H1 (cell line): Measurements from ENCODE around the gene GTF2E1. TPM values are rescaled to one million over a fixed set of nuclear protein-coding genes. Genes with fewer than 3 reads are reported as not detected.

Source experiments
- CTCF ChIA-PET: fragments of 300-600 bp; sonication (Branson Sonifier 250); formaldehyde crosslinking; loops from one replicate; lab custom pipeline; 2021; ENCODE audit not compliant: partially characterized antibody; lab: Charles Lee
- POLR2A ChIA-PET: fragments of 300-600 bp; sonication (Branson Sonifier 250); formaldehyde crosslinking; loops from one replicate; lab custom pipeline; 2021; ENCODE audit warnings: inconsistent platforms; ENCODE audit not compliant: partially characterized antibody; lab: Charles Lee
- DNase-seq, 2 experiments: peaks; one replicate each; pipeline versions ENCODE4 v3.0.0 to v3.0.0-alpha.2; 2010 to 2022; ENCODE audit warnings: low spot score in 2 of 2, low read depth in 1 of 2, mixed read lengths in 1 of 2
- FAIRE-seq: peaks from 2 replicates; lab custom pipeline; 2011; peaks lifted over from hg19 to GRCh38; lab: Jason Lieb, UNC
- H2AFZ ChIP-seq: 2 replicates; pipeline ENCODE4 v1.8.1; 2012; ENCODE audit warnings: low read length, inconsistent platforms
- H2AK5ac ChIP-seq: 2 replicates; pipeline ENCODE4 v1.6.1; 2013; ENCODE audit warnings: low read depth, low read length
- H2BK120ac ChIP-seq: replicated peaks from 2 replicates; pipeline ENCODE3; 2013; ENCODE audit warnings: low read depth, low read length, inconsistent platforms
- H2BK12ac ChIP-seq: 2 replicates; pipeline ENCODE4 v1.6.1; 2013; ENCODE audit warnings: low read depth, low read length
- H2BK15ac ChIP-seq: 2 replicates; pipeline ENCODE4 v1.6.1; 2013; ENCODE audit warnings: low read length
- H2BK20ac ChIP-seq: 2 replicates; pipeline ENCODE4 v1.6.1; 2013; ENCODE audit warnings: low read length
- H2BK5ac ChIP-seq: 2 replicates; pipeline ENCODE4 v1.6.1; 2013; ENCODE audit warnings: low read depth, low read length
- H3K14ac ChIP-seq: 2 replicates; pipeline ENCODE4 v1.6.1; 2013; ENCODE audit warnings: inconsistent platforms; ENCODE audit not compliant: insufficient read length
- H3K18ac ChIP-seq: 2 replicates; pipeline ENCODE4 v1.6.1; 2013; ENCODE audit warnings: low read length; ENCODE audit errors: extremely low read depth
- H3K23ac ChIP-seq: 2 replicates; pipeline ENCODE4 v1.6.1; 2013; ENCODE audit warnings: inconsistent platforms; ENCODE audit not compliant: insufficient read length
- H3K23me2 ChIP-seq: 2 replicates; pipeline ENCODE4 v1.6.1; 2013; ENCODE audit warnings: low read depth, low read length
- H3K27ac ChIP-seq: 2 replicates; pipeline ENCODE4 v1.6.1; 2011; ENCODE audit warnings: low read depth, low read length, inconsistent platforms
- H3K27me3 ChIP-seq, 4 experiments: replicated peaks in 1 of 4; 1 replicate in 1 of 4; 2 replicates in 3 of 4; pipeline versions ENCODE4 v1.6.1 to v1.8.1; 2011 to 2013; ENCODE audit warnings: low read length in 3 of 4, mild to moderate bottlenecking in 3 of 4, inconsistent platforms in 2 of 4, mixed read lengths in 2 of 4, moderate library complexity in 1 of 4; ENCODE audit not compliant: control insufficient read depth in 3 of 4, insufficient read depth in 3 of 4; ENCODE audit errors: extremely low read depth in 1 of 4
- H3K36me3 ChIP-seq, 4 experiments: 2 replicates each; pipeline versions ENCODE4 v1.6.1 to v1.8.1; 2011 to 2013; ENCODE audit warnings: mild to moderate bottlenecking in 4 of 4, low read length in 3 of 4, moderate library complexity in 2 of 4, control low read depth in 1 of 4, inconsistent platforms in 1 of 4; ENCODE audit not compliant: insufficient read depth in 4 of 4, control insufficient read depth in 2 of 4
- H3K4ac ChIP-seq: replicated peaks from 2 replicates; pipeline ENCODE3; 2013; ENCODE audit warnings: low read length, low read depth, mixed read lengths, inconsistent platforms; ENCODE audit not compliant: insufficient read length
- H3K4me1 ChIP-seq, 4 experiments: replicated peaks in 1 of 4; 1 replicate in 1 of 4; 2 replicates in 3 of 4; pipeline versions ENCODE4 v1.6.1 to v1.8.1; 2011 to 2013; ENCODE audit warnings: low read length in 3 of 4, inconsistent platforms in 2 of 4, mixed read lengths in 1 of 4; ENCODE audit not compliant: insufficient read depth in 4 of 4, control insufficient read depth in 3 of 4
- H3K4me2 ChIP-seq, 2 experiments: 2 replicates each; pipeline versions ENCODE4 v1.6.1 to v1.8.1; 2011 to 2013; ENCODE audit warnings: low read depth in 2 of 2, low read length in 2 of 2, control low read depth in 1 of 2, inconsistent platforms in 1 of 2, mild to moderate bottlenecking in 1 of 2; ENCODE audit not compliant: insufficient read depth in 1 of 2
- H3K4me3 ChIP-seq, 4 experiments: fragments of 200-600, 300-600 bp in 1 of 4; sonication (generic), shearing (Covaris generic), sonication (Bioruptor Twin) in 1 of 4; 2 replicates each; pipeline versions ENCODE4 v1.5.1 to v1.8.1; 2011 to 2016; ENCODE audit warnings: low read length in 4 of 4, low read depth in 3 of 4, control low read depth in 2 of 4, inconsistent platforms in 2 of 4, mild to moderate bottlenecking in 2 of 4, mixed read lengths in 1 of 4, moderate library complexity in 1 of 4; ENCODE audit not compliant: insufficient read depth in 2 of 4; ENCODE audit errors: extremely low read depth in 1 of 4
- H3K56ac ChIP-seq: replicated peaks from 2 replicates; pipeline ENCODE3; 2013; ENCODE audit warnings: low read depth, mild to moderate bottlenecking, mixed read lengths, low read length, inconsistent platforms; ENCODE audit not compliant: insufficient read length
- H3K79me1 ChIP-seq: 2 replicates; pipeline ENCODE4 v1.6.1; 2013; ENCODE audit warnings: low read depth, low read length, control low read depth
- H3K79me2 ChIP-seq, 2 experiments: 2 replicates each; pipeline versions ENCODE4 v1.6.1 to v1.8.1; 2012 to 2013; ENCODE audit warnings: low read length in 2 of 2, mild to moderate bottlenecking in 2 of 2, inconsistent platforms in 1 of 2; ENCODE audit not compliant: insufficient read depth in 2 of 2, control insufficient read depth in 1 of 2
- H3K9ac ChIP-seq, 4 experiments: replicated peaks in 1 of 4; 1 replicate in 1 of 4; 2 replicates in 3 of 4; pipeline versions ENCODE4 v1.6.1 to v1.8.1; 2011 to 2013; ENCODE audit warnings: low read depth in 3 of 4, low read length in 3 of 4, control low read depth in 2 of 4, mild to moderate bottlenecking in 2 of 4, moderate library complexity in 2 of 4, inconsistent platforms in 1 of 4; ENCODE audit errors: extremely low read depth in 1 of 4
- H3K9me3 ChIP-seq, 2 experiments: 2 replicates each; pipeline versions ENCODE4 v1.6.1 to v1.8.1; 2012 to 2013; ENCODE audit warnings: mild to moderate bottlenecking in 2 of 2, moderate library complexity in 2 of 2, control low read depth in 1 of 2, inconsistent platforms in 1 of 2, low read depth in 1 of 2, low read length in 1 of 2, mixed read lengths in 1 of 2; ENCODE audit not compliant: insufficient read depth in 2 of 2
- H4K20me1 ChIP-seq, 2 experiments: replicated peaks in 1 of 2; 2 replicates each; pipeline versions ENCODE3 to v1.8.1; 2011 to 2013; ENCODE audit warnings: inconsistent platforms in 2 of 2, low read length in 2 of 2, mild to moderate bottlenecking in 1 of 2; ENCODE audit not compliant: insufficient read depth in 2 of 2, control insufficient read depth in 1 of 2
- H4K5ac ChIP-seq: 2 replicates; pipeline ENCODE4 v1.6.1; 2013; ENCODE audit warnings: low read length, low read depth, mixed read lengths, inconsistent platforms; ENCODE audit not compliant: insufficient read length
- H4K8ac ChIP-seq: 2 replicates; pipeline ENCODE4 v1.8.0; 2013; ENCODE audit warnings: mild to moderate bottlenecking, moderate library complexity, low read length, inconsistent platforms; ENCODE audit not compliant: insufficient read depth; ENCODE audit errors: extremely low read depth
- H4K91ac ChIP-seq: replicated peaks from 2 replicates; pipeline ENCODE3; 2013; ENCODE audit warnings: low read length, mixed read lengths, inconsistent platforms; ENCODE audit not compliant: insufficient read length
- ASH2L ChIP-seq: fragments of 200-600, 300-600 bp; sonication (generic); IDR thresholded peaks from one replicate; pipeline ENCODE4 v1.7.1; 2017; ENCODE audit warnings: low read length
- HDAC6 ChIP-seq: IDR thresholded peaks from one replicate; pipeline ENCODE4 v1.7.1; 2012; ENCODE audit warnings: low read depth, mild to moderate bottlenecking, inconsistent platforms, low read length, moderate library complexity
- NRF1 ChIP-seq: IDR thresholded peaks from 2 replicates; pipeline ENCODE4 v1.6.1; 2011; ENCODE audit warnings: mild to moderate bottlenecking, low read depth, low read length, improper control_type of control experiment
- SAP30 ChIP-seq: fragments of 300-600 bp; sonication (generic); IDR thresholded peaks from 2 replicates; pipeline ENCODE4 v1.7.1; 2012; ENCODE audit warnings: low read length, moderate library complexity, mild to moderate bottlenecking, inconsistent platforms; ENCODE audit not compliant: insufficient read depth, insufficient replicate concordance
- WGBS, 2 experiments: shearing (Covaris generic) in 1 of 2; methylation state at CpG; one replicate each; pipeline versions ENCODE4 v1.1.6 to v1.1.7; 2013 to 2015; ENCODE audit warnings: low lambda C conversion rate in 2 of 2, mixed read lengths in 2 of 2, inconsistent platforms in 1 of 2, low coverage in 1 of 2, missing lambda C conversion rate in 1 of 2; ENCODE audit not compliant: insufficient replicate concordance in 2 of 2, insufficient coverage in 1 of 2, insufficient read length in 1 of 2; ENCODE audit errors: extremely low coverage in 1 of 2, missing lambda C conversion rate in 1 of 2; 5-methylcytosine and 5-hydroxymethylcytosine counted together
- polyA plus RNA-seq, 7 experiments: library from polyadenylated mRNA; depleted of rRNA in 3 of 7; stranded (reverse) in 5 of 7; unstranded in 2 of 7; fragments of >200 nt in 5 of 7; fragments of 200-250 nt in 2 of 7; gene quantifications; 1 replicate in 5 of 7; 2 replicates in 1 of 7; 4 replicates in 1 of 7; pipeline versions ENCODE4 v1.2.1 to v1.2.3, GENCODE V29; 2011 to 2013; ENCODE audit warnings: missing spikeins in 2 of 7, mixed read lengths in 2 of 7
- total RNA-seq: library from RNA; stranded (reverse); fragmentation: NEBNext Ultra II Directional; extraction: Animal tissue kit (Norgen Biotek cat#: 25700); gene quantifications from 2 replicates; pipeline ENCODE4 v1.2.1, GENCODE V29; 2021

GTF2E1 gene
- total and polyA plus RNA-seq, 2 of the 8 experiments (the other 6 are each of a cell fraction or from before 2014, with no cell fraction given), result 37.4 to 73.3 TPM

- Histone ChIP-seq H3K56ac (peak overlapping the region; percentile 2), H3K4me3 (peak overlapping the region; percentile 92 to 97 (median 94)), H2BK20ac (no peak overlapping the region), H2AFZ (peak overlapping the region; percentile 18; the same call in 1 of the 2 replicates), H3K36me3 (peaks cover 0 to 17% (median 1%) of the 10 kb centered on the region in 4 experiments; a peak in 5 of 8 replicates), H3K9me3 (peaks cover 8 to 16% of the 10 kb centered on the region in 2 experiments), H2BK5ac (peak overlapping the region; percentile 60), H3K27me3 (no peaks in the 10 kb centered on the region), H3K9ac (peak overlapping the region; percentile 82 to 98 (median 98)), H2BK12ac (peak overlapping the region; percentile 84), H3K23me2 (peaks cover 12% of the 10 kb centered on the region), H4K91ac (no peak overlapping the region), H4K8ac (peak overlapping the region; percentile 66; the same call in 1 of the 2 replicates), H4K5ac (no peak overlapping the region), H2BK120ac (no peak overlapping the region), H3K18ac (no peak overlapping the region), H3K4me1 (peaks cover 3 to 11% (median 7%) of the 10 kb centered on the region in 4 experiments; a peak in 6 of 7 replicates), H3K4me2 (peak overlapping the region; percentile 92 to 97), H2BK15ac (peak overlapping the region; percentile 29; the same call in 1 of the 2 replicates), H3K23ac (no peak overlapping the region), H4K20me1 (no peaks in the 10 kb centered on the region), H3K79me2 (peaks cover 23 to 51% of the 10 kb centered on the region in 2 experiments), H3K27ac (peak overlapping the region; percentile 78; the same call in 1 of the 2 replicates), H3K4ac (no peak overlapping the region), H3K14ac (no peak overlapping the region), H2AK5ac (no peak overlapping the region; the same call in 1 of the 2 replicates), H3K79me1 (peaks cover 8% of the 10 kb centered on the region)
- POLR2A ChIA-PET, result interaction anchor here (0.7 to 2.1 kb wide), 8 partner anchors 13 to 468 kb away, joined by 3 to 7 read pairs (median 4); no protein-coding TSS in a partner anchor
- 1% methylated on average over 26 of the region's 26 CpGs; no CpG with 5 or more reads in 1 of the 2 experiments for WGBS, 2 experiments
- CTCF ChIA-PET, result interaction anchor here (1.3 kb wide), 1 partner anchor 77 kb away, joined by 3 read pairs; no protein-coding TSS in a partner anchor
- TF ChIP-seq NRF1, result no peak
- no peak for TF ChIP-seq HDAC6
- peak; percentile 6 for TF ChIP-seq SAP30
- TF ChIP-seq ASH2L, result peak; percentile 90
- no peak for FAIRE-seq
- no peak for DNase-seq
Observed at GRCh38 chr3:120742849-120743365, 363 bp downstream of the GTF2E1 start.
